Stimulated activated CD8-positive, alpha-beta memory T cell treated with anti-CD3 and anti-CD28 coated beads, Interleukin-7, amount 100 ng/mL, for 1 hour (primary cell): Measurements from ENCODE around the gene TEX2.

Source experiments
- DNase-seq, 2 donors: peaks; one replicate each; pipeline ENCODE4 v3.0.0-alpha.2; 2020; ENCODE audit warnings: low read depth in 2 of 2

Gene TEX2

DNA sequence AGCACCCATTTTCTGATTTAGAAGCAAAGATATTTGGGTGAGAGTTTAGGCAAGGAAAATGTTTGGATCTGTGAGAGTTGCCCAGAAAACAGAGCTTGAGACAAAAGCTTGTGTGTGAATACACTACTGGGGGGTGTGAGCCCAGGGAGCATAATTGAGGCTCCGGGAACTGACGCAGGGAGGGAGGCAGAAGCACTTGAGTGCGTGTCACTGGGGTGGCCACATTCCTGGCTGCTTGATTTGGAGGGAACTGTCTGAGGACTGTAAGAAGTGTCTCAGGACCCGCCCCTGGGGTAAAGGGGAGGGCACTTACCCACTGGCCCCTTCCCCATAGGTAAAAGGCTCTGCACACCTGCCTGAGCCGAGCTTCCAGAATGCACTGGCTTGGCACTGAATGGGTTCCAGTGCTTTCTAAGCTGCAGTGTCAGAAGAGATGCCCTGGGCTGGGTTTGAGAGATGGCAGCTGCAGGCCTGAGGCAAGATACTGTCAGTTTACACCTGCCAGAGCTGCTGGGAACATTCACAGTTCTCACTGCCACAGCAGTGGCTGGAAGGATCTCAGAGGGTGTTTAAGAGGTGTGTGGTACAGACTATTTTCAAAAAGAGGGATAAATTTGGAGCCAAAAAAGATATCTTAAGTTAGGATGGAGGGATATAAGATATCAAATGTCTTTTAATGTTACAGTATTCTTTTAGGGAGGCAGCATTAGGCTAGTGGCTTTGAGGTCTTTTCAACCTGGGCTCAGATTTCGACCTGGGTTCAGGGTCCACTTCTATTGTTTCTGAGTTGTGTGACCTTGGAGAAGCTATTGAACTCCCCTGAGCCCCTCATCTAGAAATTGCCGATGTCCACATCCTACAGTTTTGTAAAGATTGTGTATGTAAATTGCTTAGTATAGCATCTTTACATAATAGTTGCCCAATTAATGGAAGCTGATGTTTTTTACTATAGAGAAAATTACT lies 6.9 kb upstream of the TEX2 start:
- no peak for DNase-seq

DNA sequence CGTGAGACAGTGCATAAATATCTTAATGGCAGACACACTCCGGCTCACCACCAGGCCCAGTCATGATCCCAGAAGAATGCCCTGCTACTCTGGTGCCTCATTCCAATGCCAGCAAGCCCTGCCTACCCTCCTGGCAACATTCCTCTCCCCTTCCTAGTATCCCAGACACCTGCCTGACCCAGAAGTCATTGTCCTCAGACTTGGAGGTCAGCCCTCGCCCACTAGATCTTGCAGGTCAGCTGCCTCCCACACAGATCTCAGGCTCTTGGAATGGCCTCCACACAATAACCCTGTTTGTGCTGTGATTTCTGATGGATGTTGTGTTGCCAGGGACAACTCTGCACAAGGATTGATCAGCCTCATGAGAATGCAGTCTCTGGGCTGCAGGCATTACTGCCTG lies 1.8 kb upstream of the TEX2 start:
- no peak for DNase-seq

DNA sequence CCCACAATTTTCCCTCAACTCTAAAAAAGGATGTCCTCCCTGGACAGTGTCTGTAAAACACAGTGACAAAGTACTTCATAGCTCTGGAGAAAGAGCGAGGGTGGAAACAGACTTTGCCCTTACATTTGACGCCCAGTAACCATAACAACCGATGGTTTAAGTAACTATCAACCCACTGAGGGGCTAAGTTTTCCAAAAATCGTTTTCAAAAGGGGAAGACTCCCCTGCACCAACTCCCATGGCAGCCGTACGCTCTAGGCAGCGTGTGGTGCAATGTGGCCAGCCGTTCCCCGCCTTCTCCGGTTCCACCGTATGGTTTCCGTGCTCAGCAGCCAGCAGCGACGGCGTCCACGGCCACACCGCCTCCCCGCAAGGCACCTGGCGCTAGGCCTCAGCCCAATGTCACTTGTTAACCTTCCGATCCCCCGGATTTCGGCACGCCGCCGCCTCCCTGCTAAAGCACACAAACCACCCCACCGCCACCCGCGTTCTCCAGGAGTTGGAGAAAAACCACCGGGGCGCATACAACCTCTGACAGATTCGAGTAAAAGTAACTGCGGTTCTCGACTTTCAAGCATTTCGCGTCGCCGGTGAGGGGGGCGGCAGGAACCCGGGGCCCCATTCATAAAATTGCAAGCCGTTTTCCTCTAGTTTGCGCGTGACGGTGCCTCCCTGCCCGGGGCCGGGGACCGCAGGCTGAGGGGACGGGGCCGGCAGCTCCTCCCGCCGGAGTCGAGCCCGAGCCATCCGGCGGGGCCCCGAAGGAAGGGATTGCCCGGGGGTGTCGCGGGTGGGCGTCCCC lies 661 bp downstream of the TEX2 start:
- peak; percentile 17 to 25 for DNase-seq

GRCh38 chr17:64261417-64262145 lies 1.5 kb downstream of the TEX2 start:
- DNase-seq, result no peak

GRCh38 chr17:64260886-64261285 lies 2.2 kb downstream of the TEX2 start:
- DNase-seq, result no peak

DNA sequence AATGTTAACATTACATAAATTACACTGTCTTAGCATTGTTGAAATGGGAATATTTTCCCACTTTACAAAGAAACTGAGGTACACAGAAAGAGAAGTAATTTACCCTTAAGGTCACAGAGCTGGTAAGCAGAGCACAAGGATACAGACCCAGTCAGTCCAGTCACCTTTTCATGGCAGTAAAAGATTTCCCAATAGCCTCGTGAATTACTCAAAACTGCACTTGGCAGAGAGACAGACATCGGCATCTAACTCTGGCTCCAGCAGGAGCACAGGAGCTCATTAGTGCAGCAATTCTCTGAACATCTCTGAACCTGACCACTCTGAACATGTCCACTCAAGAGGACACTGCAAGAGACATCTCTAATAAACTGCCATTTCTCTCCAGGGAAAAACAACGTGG lies 3.1 kb downstream of the TEX2 start:
- no peak for DNase-seq

- DNase-seq, result no peak
These were observed 3.6 kb downstream of the TEX2 start for GRCh38 chr17:64259426-64259825.

- DNase-seq, result no peak
These were observed 5.9 kb downstream of the TEX2 start for GRCh38 chr17:64256913-64257807.

- no peak for DNase-seq
These were observed 7.3 kb downstream of the TEX2 start for GRCh38 chr17:64255764-64256163.

DNA sequence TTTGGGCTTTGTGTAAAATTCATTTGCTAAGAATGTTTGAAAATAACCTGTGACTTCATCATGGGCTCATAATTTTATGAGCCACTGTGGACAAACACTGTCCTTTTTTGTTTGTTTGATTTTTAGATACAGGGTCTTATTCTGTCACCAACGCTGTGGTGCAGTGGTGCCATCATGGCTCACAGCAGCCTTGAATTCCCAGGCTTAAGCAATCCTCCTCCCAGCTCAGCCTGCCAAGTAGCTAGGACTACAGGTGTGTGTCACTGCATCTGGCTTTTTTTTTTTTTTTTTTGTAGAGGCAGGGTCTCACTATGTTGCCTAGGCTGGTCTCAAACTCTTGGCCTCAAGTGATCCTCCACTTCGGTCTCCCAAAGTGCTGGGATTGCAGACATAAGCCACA lies 8.3 kb downstream of the TEX2 start:
- no peak for DNase-seq

GRCh38 chr17:64253470-64253869 lies 9.6 kb downstream of the TEX2 start:
- no peak for DNase-seq

DNA sequence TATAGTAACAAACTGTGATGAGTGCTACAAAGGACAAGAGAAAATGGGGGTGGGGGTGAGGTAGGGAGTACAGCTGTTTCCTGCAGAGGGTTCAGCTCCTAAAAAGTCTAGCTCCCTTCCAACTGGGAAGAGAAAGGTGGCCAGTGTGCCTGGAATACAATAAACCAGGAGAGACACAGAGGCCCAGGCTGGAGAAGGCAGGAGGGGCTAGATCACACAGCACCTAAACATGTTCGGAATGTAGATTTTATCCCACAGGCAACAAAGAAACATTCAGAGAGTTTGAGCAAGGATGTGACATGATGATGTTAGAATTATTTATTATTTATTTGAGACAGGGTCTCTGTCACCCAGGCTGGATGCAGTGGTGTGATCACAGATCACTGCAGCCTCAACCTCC lies 10.2 kb downstream of the TEX2 start:
- no peak for DNase-seq

DNA sequence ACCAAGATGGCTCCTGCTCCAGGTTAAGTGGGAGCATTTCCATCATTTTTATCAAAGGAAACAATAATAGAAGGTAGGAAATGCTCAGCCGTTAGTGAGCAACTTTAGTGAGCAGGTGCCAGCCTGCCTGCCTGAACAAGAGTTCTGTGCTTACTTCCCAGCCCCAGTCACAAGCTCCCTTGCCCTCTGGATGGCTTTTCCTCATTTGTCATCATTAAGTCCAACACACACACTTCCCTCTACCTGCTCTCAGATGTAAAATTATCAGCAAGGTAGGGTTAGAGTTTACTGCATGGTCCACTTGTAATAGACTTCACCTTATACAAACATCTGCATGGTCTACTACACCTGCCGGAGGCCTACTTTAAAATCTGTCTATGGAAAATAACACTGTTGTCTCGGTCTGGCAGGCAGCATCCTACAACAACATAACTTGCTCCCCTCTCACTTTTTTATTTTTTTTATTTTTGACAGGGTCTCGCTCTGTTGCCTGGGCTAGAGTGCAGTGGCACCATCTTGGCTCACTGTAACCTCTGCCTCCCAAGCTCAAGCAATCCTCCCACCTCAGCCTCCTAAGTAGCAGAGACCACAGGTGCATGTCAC lies 12.7 kb downstream of the TEX2 start:
- DNase-seq, result no peak

- DNase-seq, result no peak
These were observed 15.2 kb downstream of the TEX2 start for GRCh38 chr17:64247836-64248235.

DNA sequence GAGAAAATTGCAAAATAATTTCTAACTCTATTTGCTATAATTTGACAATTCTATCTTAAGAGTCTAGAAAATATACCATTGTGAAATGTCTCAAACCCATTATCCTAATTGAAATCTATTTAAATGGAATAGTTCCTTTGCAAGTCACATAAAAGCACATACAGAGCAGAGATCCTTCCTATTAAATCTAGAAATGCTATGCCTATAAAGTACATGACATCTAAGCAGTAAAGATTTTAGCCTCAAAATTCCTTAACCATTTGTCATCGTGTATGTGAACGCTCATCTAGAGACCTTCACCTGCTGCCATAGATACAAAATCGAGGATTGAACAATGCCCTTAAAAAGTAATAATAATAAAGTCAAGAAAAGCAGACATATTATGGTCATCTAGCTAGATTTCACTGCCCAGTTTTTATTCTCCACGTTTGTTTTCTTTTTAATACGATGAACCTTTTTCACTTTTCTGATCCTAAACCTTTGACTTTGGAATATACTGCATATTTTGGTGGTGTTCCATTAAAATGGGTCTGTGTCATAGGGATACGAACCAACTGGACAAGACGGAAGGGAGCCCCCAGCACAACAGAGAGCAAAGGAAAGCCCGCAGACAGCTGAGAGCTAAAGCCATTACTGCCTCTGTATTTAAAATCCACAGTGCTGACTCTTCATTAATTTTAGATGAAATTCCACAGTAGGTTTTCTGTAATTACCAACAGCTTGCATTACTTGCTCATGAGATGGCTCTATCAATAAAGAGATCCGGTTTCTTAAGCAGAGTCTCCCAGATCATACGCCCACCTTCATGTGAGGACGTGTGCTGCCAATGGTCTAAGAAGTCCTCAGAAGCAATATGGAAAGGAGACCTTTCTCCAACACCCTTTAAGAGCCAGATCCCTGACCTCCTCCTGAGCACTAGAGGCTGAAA lies 17.6 kb downstream of the TEX2 start:
- DNase-seq, result no peak

DNA sequence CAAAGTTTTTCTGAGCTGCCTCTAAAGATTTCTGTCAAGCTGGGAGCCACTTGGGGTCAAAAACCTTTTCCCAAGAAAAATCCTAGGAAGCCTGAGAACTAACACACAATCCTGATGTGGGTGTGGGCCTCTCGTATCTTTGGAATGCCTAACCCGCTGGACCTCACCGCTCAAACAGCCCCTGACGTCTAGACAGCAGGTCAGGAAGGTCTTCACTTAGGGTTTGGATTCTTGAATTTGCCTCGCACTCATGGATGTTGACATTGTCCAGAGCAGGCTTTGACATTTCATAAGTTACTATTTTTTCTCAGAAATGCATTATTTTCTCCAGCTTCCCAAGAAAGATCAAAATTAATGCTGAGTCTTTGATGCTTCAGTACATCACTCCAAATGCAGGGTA lies 18.9 kb downstream of the TEX2 start:
- no peak for DNase-seq

DNA sequence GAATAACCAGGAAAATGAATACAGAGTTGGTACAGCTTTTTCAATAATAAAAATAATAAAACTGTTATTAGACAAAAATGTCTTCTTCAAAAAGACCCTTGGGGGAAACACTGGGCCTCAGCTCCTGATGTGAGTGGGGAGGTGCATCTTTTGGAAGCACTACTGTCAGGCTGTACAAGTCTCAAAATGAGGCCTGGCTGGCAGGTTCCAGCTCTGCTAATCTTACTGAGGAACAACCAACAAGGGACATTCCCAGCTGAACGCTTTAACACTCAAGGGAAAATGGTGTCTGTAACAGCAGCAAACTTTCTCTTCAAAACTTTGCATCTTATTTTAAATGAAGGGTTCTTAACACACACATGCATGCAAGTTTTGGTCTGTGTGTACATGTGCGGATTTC lies 19.7 kb downstream of the TEX2 start:
- no peak for DNase-seq

GRCh38 chr17:64242633-64243032 lies 20.4 kb downstream of the TEX2 start:
- DNase-seq, result no peak

DNA sequence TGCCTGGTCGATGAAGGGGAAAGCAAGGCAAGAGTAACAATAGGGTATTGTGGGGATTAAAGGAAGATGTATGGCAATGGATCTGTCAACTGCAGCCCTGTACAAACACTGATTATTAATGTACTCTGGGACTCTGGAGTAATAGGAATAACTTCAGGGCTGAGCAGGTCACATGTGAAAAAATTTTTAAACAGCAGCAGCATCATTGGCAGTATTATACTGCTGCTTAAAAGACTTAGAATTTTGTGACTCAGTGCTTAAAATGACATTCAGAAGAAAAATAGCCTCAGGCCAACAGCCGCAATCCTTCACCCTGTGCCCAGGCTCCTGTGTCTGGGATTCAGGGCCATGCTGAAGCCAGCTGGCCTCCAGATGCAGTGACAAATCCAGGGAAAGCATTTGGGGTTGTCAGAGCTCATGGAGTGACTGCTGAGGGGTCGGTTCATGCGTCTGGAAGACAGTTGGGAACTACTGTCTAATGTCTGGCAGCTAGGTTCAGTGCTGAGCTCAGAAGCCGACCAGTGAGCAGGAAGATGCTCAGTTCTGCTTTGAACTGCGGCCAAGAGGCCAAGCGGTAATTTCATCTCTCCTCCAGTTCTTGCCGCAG lies 22.2 kb downstream of the TEX2 start:
- DNase-seq, result no peak
